HG02870 (cell line): ENCODE results near the gene STYX.
"Not testable (repeated sequence)": the region's sequence is repeated elsewhere in the genome, so short reads cannot be mapped to it uniquely, and the experiment has no call there.

Experiments
- ATAC-seq: cut with Tn5 transposase; IDR thresholded peaks from one replicate; pipeline ENCODE4 v1.9.1; 2021; ENCODE audit warnings: mild to moderate bottlenecking, moderate library complexity; ENCODE audit not compliant: unreplicated experiment

The STYX gene

DNA sequence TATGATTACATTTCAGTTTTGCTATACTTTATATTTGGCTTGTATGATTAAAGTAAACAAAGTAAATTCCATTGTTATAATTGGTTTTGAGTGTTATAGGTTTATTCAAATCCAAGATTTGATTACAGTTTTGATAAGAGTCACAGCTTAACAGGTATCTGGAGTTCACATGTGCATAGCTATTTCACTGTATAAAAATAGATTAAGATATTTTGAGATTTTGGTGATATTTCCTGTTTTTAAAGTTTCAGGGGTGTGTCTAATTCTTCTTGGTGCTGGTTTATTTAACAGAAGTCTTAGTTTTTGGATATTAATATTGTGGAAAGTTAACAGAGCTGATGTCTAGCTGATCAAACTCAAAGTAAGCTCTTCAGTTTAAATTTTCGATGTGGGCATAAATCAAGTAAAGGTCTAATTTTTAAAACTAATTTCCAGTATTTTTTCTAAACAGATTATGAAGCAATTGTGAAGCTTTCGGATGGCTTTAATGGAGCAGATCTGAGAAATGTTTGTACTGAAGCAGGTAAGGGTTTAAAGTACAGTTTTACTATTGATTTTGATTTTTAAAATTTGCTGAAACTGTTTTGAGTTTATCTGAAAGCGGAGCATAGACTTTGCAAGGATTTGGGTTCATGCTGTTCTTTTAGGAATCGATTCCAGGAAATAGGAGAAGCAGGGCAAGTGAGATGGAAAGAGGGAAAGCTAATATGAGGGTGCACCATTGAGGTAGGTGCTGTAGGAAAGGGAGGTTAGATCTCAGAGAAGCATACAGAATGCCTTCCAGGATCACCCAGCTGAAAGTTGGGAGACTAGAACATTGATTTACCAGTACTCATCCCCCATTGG, 6.2 kb upstream of the STYX start:
- no peak for ATAC-seq

- ATAC-seq: no peak
These were observed 5.7 kb upstream of the STYX start for GRCh38 chr14:52724360-52724644.

DNA sequence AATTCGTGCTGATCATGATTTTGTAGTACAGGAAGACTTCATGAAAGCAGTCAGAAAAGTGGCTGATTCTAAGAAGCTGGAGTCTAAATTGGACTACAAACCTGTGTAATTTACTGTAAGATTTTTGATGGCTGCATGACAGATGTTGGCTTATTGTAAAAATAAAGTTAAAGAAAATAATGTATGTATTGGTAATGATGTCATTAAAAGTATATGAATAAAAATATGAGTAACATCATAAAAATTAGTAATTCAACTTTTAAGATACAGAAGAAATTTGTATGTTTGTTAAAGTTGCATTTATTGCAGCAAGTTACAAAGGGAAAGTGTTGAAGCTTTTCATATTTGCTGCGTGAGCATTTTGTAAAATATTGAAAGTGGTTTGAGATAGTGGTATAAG, 2.5 kb upstream of the STYX start:
- ATAC-seq: not testable (repeated sequence)

GRCh38 chr14:52729035-52729434, 931 bp upstream of the STYX start:
- ATAC-seq: not testable (repeated sequence)

DNA sequence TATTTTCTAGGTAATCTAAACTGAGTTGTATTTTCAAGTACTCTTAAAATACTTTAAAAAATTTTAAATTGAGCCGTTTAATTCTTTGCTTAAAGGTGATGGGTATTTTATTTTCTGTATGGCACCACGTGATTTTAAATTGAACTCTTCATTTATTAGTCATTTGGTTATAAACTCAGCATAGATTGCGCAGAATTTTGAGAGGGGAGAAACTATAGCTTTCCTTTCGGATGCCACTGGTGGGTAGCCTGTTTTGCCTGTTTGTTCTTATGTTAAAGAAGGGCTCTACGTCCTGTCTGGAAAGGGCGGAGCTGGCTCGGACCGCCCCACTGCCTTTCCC, 411 bp upstream of the STYX start:
- no peak for ATAC-seq

- no peak for ATAC-seq
These were observed 744 bp downstream of the STYX start for GRCh38 chr14:52730709-52731111.

DNA sequence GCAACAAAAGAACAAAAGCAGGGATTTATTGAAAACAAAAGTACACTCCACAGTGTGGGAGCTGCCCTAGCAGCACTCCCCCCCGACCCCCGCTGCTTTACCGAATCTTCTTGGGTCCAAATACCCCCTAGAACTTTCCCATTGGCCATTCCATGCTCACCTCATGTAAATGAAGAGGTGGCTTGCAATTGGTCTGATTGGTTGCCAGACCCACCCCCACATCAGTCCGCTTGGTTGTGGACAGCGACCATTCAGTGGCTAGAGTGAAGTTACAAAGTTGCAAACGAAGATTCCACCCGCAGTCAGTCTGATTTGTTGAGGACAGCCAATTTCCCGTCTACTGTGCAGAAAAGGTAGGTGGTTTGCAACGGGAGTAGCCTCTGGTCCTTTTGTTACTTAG, 3.9 kb downstream of the STYX start:
- no peak for ATAC-seq

DNA sequence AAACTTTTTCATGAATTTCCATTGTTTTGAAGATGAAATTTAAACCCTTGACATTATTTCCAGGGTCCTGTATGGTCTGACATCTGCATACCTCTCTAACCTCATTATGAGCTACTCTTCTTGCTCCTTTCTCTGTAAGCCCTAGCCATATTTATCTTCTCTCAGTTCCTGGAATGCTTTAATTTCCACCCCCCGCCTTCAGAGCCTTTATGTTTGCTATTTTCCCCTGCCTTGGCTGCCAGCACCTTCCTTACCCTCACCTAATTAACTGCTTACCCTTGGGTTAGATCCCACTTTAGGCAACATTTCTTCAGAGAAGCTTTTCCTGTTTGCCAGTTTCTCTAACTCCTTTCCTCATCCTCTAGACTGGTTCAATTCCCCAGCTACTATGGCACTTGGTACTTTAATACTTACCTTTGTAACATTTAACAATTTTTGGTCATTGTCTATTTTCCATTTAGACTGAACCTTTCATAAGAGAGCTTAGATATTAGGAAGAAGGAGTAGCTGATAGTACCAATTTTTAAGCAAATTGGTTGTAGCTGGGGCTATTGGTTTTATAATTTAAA, 6.0 kb downstream of the STYX start:
- no peak for ATAC-seq

DNA sequence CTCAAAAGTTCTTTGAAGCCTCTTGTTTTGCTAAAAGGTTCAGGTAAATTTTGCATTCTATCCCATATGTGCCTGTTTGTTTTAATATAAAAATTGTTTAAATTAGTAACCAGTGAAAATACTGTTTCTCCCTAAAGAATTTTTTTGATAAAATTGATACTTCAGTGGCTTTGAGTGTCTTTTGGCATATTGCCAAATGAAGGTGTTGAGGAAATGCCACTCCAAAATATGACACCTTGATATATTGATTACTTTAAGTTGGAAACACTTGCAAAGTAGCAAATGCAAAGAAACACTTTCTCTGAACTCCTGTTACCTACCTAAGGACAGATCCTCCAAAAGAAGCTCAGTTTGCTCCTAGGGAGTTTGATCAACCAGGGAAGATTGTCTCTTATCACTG, 8.4 kb downstream of the STYX start:
- no peak for ATAC-seq

GRCh38 chr14:52740751-52741150, 10.8 kb downstream of the STYX start:
- ATAC-seq: no peak

DNA sequence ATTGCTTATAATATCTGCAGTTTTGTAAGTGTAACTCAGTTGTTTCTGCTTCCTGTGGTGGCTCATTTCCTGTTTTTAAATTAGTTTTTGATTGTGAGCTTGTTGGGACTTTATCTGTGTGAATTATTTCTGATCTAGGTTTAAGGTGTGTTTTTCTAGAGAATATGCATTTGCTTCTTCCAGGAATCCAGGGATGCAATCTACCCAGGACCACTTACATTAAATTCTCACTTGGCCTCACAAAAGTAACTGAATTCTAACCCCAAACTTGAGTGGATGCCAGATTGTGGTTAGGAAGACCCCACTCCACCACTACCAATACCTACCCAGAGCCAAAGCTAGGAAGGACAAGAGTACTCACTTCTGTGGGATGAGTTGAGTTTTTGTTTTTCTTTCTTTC, 11.9 kb downstream of the STYX start:
- no peak for ATAC-seq

GRCh38 chr14:52748647-52749292, 18.8 kb downstream of the STYX start:
- no peak for ATAC-seq

DNA sequence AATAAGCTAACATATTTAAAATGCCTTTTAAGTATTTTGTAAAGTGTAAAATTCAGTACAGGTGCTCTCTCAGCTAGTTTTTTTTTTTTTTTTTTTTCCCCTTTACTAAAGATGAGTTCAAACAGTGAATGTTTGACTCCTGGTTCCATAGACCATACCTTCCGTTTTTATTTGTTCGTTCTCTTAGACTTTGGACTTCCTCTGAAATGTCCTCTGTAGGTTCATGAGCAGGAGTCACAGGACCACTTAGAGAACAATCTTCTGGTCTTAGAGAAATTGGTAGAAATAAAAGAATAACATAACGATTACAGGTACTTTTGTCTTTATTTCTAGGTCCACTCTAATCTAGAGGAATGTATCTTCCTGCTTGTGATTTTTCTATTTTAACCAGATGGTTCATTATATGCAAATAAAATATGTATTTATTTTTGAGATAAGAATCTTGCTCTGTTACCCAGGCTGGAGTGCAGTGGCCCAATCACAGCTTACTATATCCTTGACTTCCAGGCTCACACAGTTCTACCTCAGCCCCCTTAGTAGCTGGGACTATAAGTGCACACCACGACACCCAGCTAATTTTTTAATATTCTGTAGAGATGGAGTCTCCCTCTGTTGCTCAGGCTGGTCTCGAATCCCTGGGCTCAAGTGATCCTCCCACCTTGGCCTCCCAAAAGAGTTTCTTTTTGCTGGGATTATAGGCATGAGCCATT, 25.8 kb downstream of the STYX start:
- no peak for ATAC-seq

- no peak for ATAC-seq
These were observed 29.2 kb downstream of the STYX start for GRCh38 chr14:52759145-52759544.

GRCh38 chr14:52762923-52763322, 33.0 kb downstream of the STYX start:
- not testable (repeated sequence) for ATAC-seq

GRCh38 chr14:52767058-52767833, 37.3 kb downstream of the STYX start:
- no peak for ATAC-seq

- no peak for ATAC-seq
These were observed 39.9 kb downstream of the STYX start for GRCh38 chr14:52769887-52770286.

GRCh38 chr14:52776816-52777215, 46.9 kb downstream of the STYX start:
- no peak for ATAC-seq

GRCh38 chr14:52778702-52779101, 48.7 kb downstream of the STYX start:
- no peak for ATAC-seq

DNA sequence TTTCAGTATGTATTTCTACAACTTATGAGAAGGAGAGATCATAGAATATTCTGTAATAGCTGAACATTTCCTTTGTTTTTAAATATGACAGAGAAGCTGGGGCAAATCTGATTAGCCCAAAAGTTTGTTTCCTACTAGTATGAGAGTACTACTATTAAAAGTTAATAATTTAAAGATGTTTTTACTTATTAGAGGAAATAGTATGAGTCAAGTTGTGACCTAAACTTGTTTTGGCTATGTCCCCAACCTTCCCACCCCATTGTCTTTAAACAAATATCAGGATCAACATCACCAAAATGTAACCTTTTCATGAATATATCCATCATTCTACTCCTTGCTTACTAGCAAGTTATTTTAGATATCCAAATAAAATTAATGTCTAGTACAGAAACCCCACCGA, 50.9 kb downstream of the STYX start:
- ATAC-seq: no peak

DNA sequence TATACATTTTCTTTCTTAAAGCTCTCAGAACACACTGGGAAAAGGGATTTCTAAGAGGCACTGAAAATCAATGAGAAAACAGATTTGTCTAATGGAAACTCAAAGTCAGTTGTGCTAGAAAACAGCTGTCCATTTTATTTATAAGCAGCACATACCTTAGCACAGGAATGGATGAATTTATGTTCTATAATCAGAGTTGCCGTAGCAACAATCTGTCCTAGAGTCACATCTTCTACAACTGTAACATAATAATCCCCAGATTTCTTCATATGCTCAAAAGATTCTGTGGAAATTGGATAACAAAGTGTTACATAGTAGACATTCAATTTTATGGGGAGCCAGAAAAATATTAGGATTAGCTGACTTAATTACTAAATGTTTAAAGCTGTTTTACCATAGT, 51.7 kb downstream of the STYX start:
- ATAC-seq: no peak
